Kidney (tissue), 14 donors: ENCODE results near the gene TMEM154. TPM values are rescaled to one million over a fixed set of nuclear protein-coding genes. Genes with fewer than 3 reads are reported as not detected.
A peak's percentile ranks its signal among the peaks of the same experiment; 100 is the strongest.

Experiments used
- DNase-seq, 5 donors: peaks; one replicate each; pipeline ENCODE4 v3.0.0-alpha.2; 2013 to 2020
- FAIRE-seq: peaks from 2 replicates; lab custom pipeline; 2012; peaks lifted over from hg19 to GRCh38; lab: Jason Lieb, UNC
- H3K27ac ChIP-seq, 2 donors: one replicate each; pipeline ENCODE4 v1.7.0; 2013; ENCODE audit warnings: low read depth in 2 of 2, low read length in 2 of 2, inconsistent platforms in 1 of 2
- H3K27me3 ChIP-seq: one replicate; pipeline ENCODE4 v1.7.1; 2013; ENCODE audit warnings: low read length, inconsistent platforms; ENCODE audit not compliant: control insufficient read depth, insufficient read depth
- H3K36me3 ChIP-seq, 3 donors: one replicate each; pipeline versions ENCODE4 v1.7.0 to v1.7.1; 2013; ENCODE audit warnings: low read length in 3 of 3, control low read depth in 1 of 3, inconsistent platforms in 1 of 3; ENCODE audit not compliant: insufficient read depth in 3 of 3, control insufficient read depth in 2 of 3
- H3K4me1 ChIP-seq, 3 donors: one replicate each; pipeline versions ENCODE4 v1.7.0 to v1.7.1; 2013; ENCODE audit warnings: low read length in 3 of 3, inconsistent platforms in 1 of 3, low read depth in 1 of 3; ENCODE audit not compliant: control insufficient read depth in 2 of 3, insufficient read depth in 2 of 3
- H3K4me3 ChIP-seq, 3 donors: one replicate each; pipeline versions ENCODE4 v1.7.0 to v1.8.1; 2013; ENCODE audit warnings: low read length in 3 of 3, control low read depth in 1 of 3, inconsistent platforms in 1 of 3
- H3K9ac ChIP-seq, 3 donors: one replicate each; pipeline versions ENCODE4 v1.7.0 to v1.7.1; 2013; ENCODE audit warnings: low read length in 3 of 3, control low read depth in 1 of 3, inconsistent platforms in 1 of 3
- H3K9me3 ChIP-seq, 3 donors: one replicate each; pipeline versions ENCODE4 v1.7.0 to v1.7.1; 2013; ENCODE audit warnings: low read length in 3 of 3, control low read depth in 1 of 3, inconsistent platforms in 1 of 3; ENCODE audit not compliant: control insufficient read depth in 2 of 3, insufficient read depth in 1 of 3
- intact Hi-C: fragments of 100-400 bp; cut with DNase I; formaldehyde crosslinking; loops from one replicate; pipeline ENCODE4 v1.11.1; 2022
- polyA plus RNA-seq: library from polyadenylated mRNA; stranded (reverse); fragments of 350-450 nt; fragmentation: Illumina TruSeq; extraction: RNeasy Lipid Tissue Mini Kit (QIAGEN cat#74804); gene quantifications from one replicate; pipeline ENCODE4 v1.2.3, GENCODE V29; 2014; ENCODE audit warnings: low read depth, low replicate concordance; ENCODE audit not compliant: insufficient read depth
- total RNA-seq: library from RNA; stranded (reverse); fragmentation: NEBNext Ultra II Directional; extraction: Animal tissue kit (Norgen Biotek cat#: 25700); gene quantifications from one replicate; pipeline ENCODE4 v1.2.1, GENCODE V29; 2021
- TF ChIP-seq, protein P1 (sequence below): IDR thresholded peaks from 3 replicates; pipeline ENCODE4 v1.5.1; 2012; ENCODE audit warnings: mild to moderate bottlenecking, moderate library complexity, borderline replicate concordance; ENCODE audit not compliant: insufficient read depth; ENCODE audit errors: extremely low read depth
- donor health status: control.
- donor health status: control.
- donor health status: control.
- donor health status: control.
- donor health status: control.
- donor health status: DM: yes; HTN: yes; CAD: no.
- donor health status: Normal renal cell carcinoma (clear cell type).

Gene TMEM154
- total and polyA plus RNA-seq, 2 donors from 2014 or later = 0.09 to 11.0 TPM

DNA sequence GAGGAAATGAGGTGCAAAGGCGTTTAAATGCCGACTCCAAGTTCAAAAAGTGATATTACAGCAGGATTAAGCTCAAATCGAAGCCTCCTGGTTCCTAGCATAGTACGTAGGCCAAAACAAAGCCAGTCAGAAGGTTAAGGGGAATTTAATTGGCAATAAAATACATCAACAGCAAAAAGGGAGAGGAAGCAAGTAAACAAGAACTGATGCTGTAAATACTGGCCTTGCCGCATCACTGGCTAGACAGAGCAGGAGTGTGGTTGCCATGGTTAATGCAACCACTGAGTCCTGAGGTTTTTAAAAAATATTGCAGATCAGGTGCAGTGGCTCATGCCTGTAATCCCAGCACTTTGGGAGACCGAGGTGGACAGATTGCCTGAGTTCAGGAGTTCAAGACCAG is 80.7 kb downstream of the TMEM154 start:
- H3K9me3 ChIP-seq = no peaks in the 10 kb centered on the region
- no peaks in the 10 kb centered on the region for H3K27me3 ChIP-seq
- FAIRE-seq (no peak), DNase-seq (no peak)
- no peaks in the 10 kb centered on the region for H3K36me3 ChIP-seq
- H3K9ac ChIP-seq = no peak overlapping the region
- no peaks in the 10 kb centered on the region for H3K4me1 ChIP-seq
- intact Hi-C loops = no loop called here
- TF ChIP-seq, protein P1, sequence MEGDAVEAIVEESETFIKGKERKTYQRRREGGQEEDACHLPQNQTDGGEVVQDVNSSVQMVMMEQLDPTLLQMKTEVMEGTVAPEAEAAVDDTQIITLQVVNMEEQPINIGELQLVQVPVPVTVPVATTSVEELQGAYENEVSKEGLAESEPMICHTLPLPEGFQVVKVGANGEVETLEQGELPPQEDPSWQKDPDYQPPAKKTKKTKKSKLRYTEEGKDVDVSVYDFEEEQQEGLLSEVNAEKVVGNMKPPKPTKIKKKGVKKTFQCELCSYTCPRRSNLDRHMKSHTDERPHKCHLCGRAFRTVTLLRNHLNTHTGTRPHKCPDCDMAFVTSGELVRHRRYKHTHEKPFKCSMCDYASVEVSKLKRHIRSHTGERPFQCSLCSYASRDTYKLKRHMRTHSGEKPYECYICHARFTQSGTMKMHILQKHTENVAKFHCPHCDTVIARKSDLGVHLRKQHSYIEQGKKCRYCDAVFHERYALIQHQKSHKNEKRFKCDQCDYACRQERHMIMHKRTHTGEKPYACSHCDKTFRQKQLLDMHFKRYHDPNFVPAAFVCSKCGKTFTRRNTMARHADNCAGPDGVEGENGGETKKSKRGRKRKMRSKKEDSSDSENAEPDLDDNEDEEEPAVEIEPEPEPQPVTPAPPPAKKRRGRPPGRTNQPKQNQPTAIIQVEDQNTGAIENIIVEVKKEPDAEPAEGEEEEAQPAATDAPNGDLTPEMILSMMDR = no peak
- no peak overlapping the region for H3K4me3 ChIP-seq
- no peak overlapping the region for H3K27ac ChIP-seq

DNA sequence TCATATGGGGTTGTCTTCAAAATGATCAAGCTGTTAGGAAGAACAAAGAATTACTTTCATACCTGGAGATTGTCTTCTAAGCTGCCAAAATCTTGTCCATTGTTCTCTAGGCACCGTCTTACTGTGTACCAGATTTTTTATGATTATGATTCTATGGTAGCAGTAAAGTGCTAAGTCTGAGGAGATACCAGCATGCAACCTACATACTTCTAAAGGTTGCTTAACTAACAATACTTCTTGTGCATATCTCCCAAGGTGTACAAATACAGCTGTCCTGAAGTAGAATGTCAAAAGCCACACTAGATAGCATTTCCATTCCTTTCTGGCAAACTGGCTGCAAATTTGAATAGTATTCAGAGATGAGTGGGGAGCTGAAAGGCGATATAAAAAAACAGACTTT is 81.3 kb downstream of the TMEM154 start:
- TF ChIP-seq, protein P1 = no peak
- Histone ChIP-seq H3K27me3 (no peaks in the 10 kb centered on the region), H3K36me3 (no peaks in the 10 kb centered on the region), H3K9ac (no peak overlapping the region), H3K9me3 (no peaks in the 10 kb centered on the region), H3K4me3 (no peak overlapping the region), H3K27ac (no peak overlapping the region), H3K4me1 (no peaks in the 10 kb centered on the region)
- intact Hi-C loops = no loop called here
- FAIRE-seq = no peak
- no peak for DNase-seq

DNA sequence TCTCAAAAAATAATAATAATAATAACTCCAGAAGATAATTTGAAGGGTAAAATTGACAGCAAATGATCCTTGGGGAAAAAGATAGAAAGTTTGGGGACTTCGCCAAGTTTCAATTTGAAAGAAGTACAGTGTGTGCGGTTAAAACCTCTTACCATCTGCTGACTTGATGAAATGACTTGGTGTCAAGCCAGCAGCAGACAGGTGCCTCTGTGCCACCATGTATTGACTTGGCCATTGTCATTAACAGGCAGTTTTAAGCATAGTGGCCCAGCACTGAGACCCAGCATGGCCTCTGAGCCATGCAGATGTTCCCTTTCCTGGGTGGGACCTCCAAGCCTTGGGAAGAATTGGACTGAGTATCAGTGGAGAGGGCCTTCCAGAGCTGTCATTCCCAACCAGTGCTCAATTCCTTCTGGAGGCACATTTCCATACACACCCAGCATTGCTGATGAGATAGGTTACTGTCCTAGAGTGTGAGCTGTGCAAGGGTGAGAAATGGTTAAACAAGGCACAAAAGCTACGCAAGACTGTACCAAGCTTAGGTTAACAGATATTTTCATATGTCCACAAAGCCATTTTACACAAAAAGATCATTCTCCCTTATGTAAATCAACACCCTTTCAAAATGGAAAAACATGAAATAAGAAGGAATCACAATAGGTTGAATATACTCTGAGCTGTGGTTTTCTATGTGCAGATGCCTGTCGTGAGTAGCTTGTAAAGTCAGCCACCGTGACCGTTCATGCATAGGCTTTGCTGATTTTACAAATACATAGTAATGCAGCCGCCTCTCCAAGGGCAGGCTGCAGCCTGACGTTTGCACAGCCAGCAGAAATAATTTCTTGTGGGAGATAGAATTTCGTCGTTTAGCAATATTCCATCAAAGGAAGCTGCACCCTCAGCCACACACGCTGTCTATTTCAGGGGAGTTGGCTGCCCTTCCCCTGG is 84.5 kb downstream of the TMEM154 start:
- H3K36me3 ChIP-seq = no peaks in the 10 kb centered on the region
- peaks cover 0 to 3% (median 0%) of the 10 kb centered on the region in 3 donors for H3K4me1 ChIP-seq
- peak in 2 of 5 donors; percentile 33 to 53 for DNase-seq
- H3K27me3 ChIP-seq = no peaks in the 10 kb centered on the region
- TF ChIP-seq, protein P1 = no peak
- H3K9me3 ChIP-seq = no peaks in the 10 kb centered on the region
- no peak overlapping the region for H3K9ac ChIP-seq
- H3K27ac ChIP-seq = no peak overlapping the region
- no peak for FAIRE-seq
- intact Hi-C loops = no loop called here
- H3K4me3 ChIP-seq = no peak overlapping the region
